HepG2 (cell line): Measurements from ENCODE around the gene BST1. TPM values are rescaled to one million over a fixed set of nuclear protein-coding genes. Genes with fewer than 3 reads are reported as not detected.

Experiments
- GMEB1 ChIP-seq: sonication (generic); formaldehyde crosslinking; IDR thresholded peaks from 2 replicates; pipeline ENCODE4 v1.5.1; 2020; ENCODE audit warnings: missing genetic modification reagents, mild to moderate bottlenecking, borderline replicate concordance
- GTF3A ChIP-seq: sonication (generic); formaldehyde crosslinking; conservative IDR thresholded peaks from 2 replicates; pipeline ENCODE4 v1.4.0; 2020; ENCODE audit warnings: mild to moderate bottlenecking, missing genetic modification reagents
- HMGA1 ChIP-seq: sonication (generic); formaldehyde crosslinking; conservative IDR thresholded peaks from 2 replicates; pipeline ENCODE4 v1.4.0; 2020; ENCODE audit warnings: missing genetic modification reagents
- MYC ChIP-seq: sonication (generic); formaldehyde crosslinking; IDR thresholded peaks from 2 replicates; pipeline ENCODE4 v1.9.0; 2021; ENCODE audit warnings: missing genetic modification reagents, borderline replicate concordance
- NR1H2 ChIP-seq: sonication (generic); formaldehyde crosslinking; IDR thresholded peaks from 2 replicates; pipeline ENCODE4 v1.8.1; 2022; ENCODE audit warnings: low read depth, missing genetic modification reagents, borderline replicate concordance
- NR3C1 ChIP-seq: sonication (generic); formaldehyde crosslinking; IDR thresholded peaks from 2 replicates; pipeline ENCODE4 v1.4.0; 2020; ENCODE audit warnings: missing genetic modification reagents
- RFX1 ChIP-seq: fragments of 450-650 bp; IDR thresholded peaks from 2 replicates; pipeline ENCODE4 v1.6.1; 2017
- ZBTB8A ChIP-seq: sonication (generic); formaldehyde crosslinking; IDR thresholded peaks from 2 replicates; pipeline ENCODE4 v1.4.0; 2020; ENCODE audit warnings: mild to moderate bottlenecking, low read depth, missing genetic modification reagents, borderline replicate concordance
- ZNF143 ChIP-seq: sonication (generic); formaldehyde crosslinking; IDR thresholded peaks from 2 replicates; pipeline ENCODE4 v1.4.0; 2020; ENCODE audit warnings: missing genetic modification reagents
- ZNF225 ChIP-seq: sonication (generic); formaldehyde crosslinking; IDR thresholded peaks from 2 replicates; pipeline ENCODE4 v1.4.0; 2020; ENCODE audit warnings: mild to moderate bottlenecking, missing genetic modification reagents
- ZNF589 ChIP-seq: sonication (generic); formaldehyde crosslinking; conservative IDR thresholded peaks from 2 replicates; pipeline ENCODE4 v1.8.0; 2022; ENCODE audit warnings: mild to moderate bottlenecking, moderate library complexity, missing genetic modification reagents
- ZNF607 ChIP-seq: sonication (generic); formaldehyde crosslinking; IDR thresholded peaks from 2 replicates; pipeline ENCODE4 v1.5.1; 2020; ENCODE audit warnings: missing genetic modification reagents, mild to moderate bottlenecking, borderline replicate concordance
- ZNF703 ChIP-seq: sonication (generic); formaldehyde crosslinking; IDR thresholded peaks from 2 replicates; pipeline ENCODE4 v1.5.1; 2020; ENCODE audit warnings: missing genetic modification reagents, mild to moderate bottlenecking, moderate library complexity, borderline replicate concordance
- ZSCAN22 ChIP-seq: sonication (generic); formaldehyde crosslinking; IDR thresholded peaks from 2 replicates; pipeline ENCODE4 v1.4.0; 2020; ENCODE audit warnings: mild to moderate bottlenecking, missing genetic modification reagents
- polyA plus RNA-seq, 8 experiments: library from polyadenylated mRNA; depleted of rRNA in 3 of 8; stranded (reverse) in 7 of 8; unstranded in 1 of 8; fragments of >200 nt; fragmentation: Illumina TruSeq in 4 of 8; extraction: Trizol in 4 of 8; gene quantifications; 2 replicates each; pipeline versions ENCODE4 v1.2.1 to v1.2.3, GENCODE V29; 2011 to 2016; ENCODE audit warnings: low read depth in 4 of 8, missing spikeins in 1 of 8, mixed read lengths in 1 of 8; ENCODE audit not compliant: insufficient read depth in 1 of 8
- total RNA-seq, 5 experiments: library from RNA; depleted of rRNA; stranded (reverse); fragments of >200 nt; fragmentation: Illumina TruSeq; extraction: Trizol; gene quantifications; 2 replicates each; pipeline ENCODE4 v1.2.3, GENCODE V29; 2016; ENCODE audit warnings: low read depth in 1 of 5
- TF ChIP-seq, protein P1 (sequence below): sonication (generic); formaldehyde crosslinking; IDR thresholded peaks from one replicate; pipeline ENCODE4 v1.5.1; 2020; ENCODE audit warnings: mild to moderate bottlenecking, missing genetic modification reagents; ENCODE audit errors: not compliant biosample characterization
- TF ChIP-seq, protein P2 (sequence below): sonication (generic); formaldehyde crosslinking; IDR thresholded peaks from 2 replicates; pipeline ENCODE4 v1.4.0; 2020; ENCODE audit warnings: low read depth, mild to moderate bottlenecking, missing genetic modification reagents
- TF ChIP-seq, protein P3 (sequence below): sonication (generic); formaldehyde crosslinking; IDR thresholded peaks from 2 replicates; pipeline ENCODE4 v1.5.0; 2020; ENCODE audit warnings: missing genetic modification reagents

Gene BST1
- total and polyA plus RNA-seq, 2 of the 13 experiments (the other 11 are each of a cell fraction or from before 2014, with no cell fraction given), result 0.09 to 0.49 TPM

DNA sequence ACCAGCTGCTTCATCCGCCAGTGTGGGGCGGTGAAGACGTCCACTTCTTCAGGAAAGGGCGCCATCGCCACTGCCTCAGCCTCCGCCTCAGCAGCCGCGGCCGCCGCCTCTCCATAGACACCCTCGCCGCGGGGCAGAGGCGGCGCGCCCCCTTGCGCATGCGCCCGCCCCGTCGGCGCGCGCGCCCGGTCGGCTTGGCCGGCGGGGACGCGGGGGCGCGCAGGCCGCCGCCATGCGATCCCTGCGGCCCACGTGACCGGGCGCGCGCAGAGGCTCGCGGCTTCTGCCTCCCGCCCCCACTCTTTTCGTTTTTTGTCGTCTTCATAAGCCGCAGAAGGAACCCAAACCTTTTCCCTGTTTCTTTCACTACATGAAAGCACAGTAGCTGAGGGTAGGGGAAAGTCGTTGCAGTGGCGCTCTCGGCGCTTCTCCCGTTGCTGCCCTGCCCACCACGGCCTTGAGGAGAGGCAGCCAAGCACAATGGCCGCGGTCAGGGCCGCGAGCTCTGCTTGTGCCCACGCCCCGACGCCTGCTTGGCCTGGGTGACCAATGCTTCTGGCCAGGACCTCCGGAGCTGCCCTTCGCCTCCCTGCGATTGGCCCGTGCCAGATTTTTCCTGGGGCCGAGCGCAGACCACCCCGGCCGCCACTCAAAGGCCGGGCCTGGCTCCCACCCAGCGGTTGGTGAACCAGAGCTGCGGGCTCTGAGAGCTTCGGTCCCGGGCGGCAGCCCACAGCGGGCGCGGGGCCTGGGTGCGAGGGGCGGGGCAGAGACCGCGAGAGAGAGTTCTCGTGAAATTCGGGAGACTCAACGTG is 47.4 kb upstream of the BST1 start, which contains the start of gene FBXL5 (continued):
- TF ChIP-seq, protein P1, sequence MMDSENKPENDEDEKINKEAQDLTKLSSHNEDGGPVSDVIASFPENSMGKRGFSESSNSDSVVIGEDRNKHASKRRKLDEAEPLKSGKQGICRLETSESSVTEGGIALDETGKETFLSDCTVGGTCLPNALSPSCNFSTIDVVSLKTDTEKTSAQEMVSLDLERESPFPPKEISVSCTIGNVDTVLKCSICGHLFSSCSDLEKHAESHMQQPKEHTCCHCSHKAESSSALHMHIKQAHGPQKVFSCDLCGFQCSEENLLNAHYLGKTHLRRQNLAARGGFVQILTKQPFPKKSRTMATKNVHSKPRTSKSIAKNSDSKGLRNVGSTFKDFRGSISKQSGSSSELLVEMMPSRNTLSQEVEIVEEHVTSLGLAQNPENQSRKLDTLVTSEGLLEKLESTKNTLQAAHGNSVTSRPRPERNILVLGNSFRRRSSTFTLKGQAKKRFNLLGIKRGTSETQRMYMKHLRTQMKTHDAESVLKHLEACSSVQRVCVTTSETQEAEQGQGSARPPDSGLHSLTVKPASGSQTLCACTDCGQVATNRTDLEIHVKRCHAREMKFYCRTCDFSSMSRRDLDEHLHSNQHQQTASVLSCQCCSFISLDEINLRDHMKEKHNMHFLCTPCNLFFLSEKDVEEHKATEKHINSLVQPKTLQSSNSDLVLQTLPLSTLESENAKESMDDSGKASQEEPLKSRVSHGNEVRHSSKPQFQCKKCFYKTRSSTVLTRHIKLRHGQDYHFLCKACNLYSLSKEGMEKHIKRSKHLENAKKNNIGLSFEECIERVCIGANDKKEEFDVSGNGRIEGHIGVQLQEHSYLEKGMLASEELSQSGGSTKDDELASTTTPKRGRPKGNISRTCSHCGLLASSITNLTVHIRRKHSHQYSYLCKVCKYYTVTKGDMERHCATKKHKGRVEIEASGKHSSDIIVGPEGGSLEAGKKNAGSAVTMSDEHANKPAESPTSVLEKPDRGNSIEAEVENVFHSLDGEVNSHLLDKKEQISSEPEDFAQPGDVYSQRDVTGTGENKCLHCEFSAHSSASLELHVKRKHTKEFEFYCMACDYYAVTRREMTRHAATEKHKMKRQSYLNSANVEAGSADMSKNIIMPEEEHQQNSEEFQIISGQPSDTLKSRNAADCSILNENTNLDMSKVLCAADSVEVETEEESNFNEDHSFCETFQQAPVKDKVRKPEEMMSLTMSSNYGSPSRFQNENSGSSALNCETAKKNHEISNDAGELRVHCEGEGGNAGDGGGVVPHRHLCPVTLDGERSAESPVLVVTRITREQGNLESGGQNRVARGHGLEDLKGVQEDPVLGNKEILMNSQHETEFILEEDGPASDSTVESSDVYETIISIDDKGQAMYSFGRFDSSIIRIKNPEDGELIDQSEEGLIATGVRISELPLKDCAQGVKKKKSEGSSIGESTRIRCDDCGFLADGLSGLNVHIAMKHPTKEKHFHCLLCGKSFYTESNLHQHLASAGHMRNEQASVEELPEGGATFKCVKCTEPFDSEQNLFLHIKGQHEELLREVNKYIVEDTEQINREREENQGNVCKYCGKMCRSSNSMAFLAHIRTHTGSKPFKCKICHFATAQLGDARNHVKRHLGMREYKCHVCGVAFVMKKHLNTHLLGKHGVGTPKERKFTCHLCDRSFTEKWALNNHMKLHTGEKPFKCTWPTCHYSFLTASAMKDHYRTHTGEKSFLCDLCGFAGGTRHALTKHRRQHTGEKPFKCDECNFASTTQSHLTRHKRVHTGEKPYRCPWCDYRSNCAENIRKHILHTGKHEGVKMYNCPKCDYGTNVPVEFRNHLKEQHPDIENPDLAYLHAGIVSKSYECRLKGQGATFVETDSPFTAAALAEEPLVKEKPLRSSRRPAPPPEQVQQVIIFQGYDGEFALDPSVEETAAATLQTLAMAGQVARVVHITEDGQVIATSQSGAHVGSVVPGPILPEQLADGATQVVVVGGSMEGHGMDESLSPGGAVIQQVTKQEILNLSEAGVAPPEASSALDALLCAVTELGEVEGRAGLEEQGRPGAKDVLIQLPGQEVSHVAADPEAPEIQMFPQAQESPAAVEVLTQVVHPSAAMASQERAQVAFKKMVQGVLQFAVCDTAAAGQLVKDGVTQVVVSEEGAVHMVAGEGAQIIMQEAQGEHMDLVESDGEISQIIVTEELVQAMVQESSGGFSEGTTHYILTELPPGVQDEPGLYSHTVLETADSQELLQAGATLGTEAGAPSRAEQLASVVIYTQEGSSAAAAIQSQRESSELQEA (CRISPR knock-in tag), result peak; percentile 81
- TF ChIP-seq GMEB1 (CRISPR knock-in tag) (no peak; the same call in 1 of the 2 replicates), ZNF703 (CRISPR knock-in tag) (no peak), ZBTB8A (CRISPR knock-in tag) (no peak), ZNF143 (no peak), RFX1 (no peak), GTF3A (CRISPR knock-in tag) (no peak), ZNF225 (peak; percentile 15; the same call in 1 of the 2 replicates), ZSCAN22 (CRISPR knock-in tag) (no peak), HMGA1 (CRISPR knock-in tag) (no peak), ZNF589 (CRISPR knock-in tag) (no peak), NR1H2 (CRISPR knock-in tag) (no peak), MYC (peak; percentile 79), NR3C1 (CRISPR knock-in tag) (no peak), ZNF607 (peak; percentile 45)
- TF ChIP-seq, protein P2, sequence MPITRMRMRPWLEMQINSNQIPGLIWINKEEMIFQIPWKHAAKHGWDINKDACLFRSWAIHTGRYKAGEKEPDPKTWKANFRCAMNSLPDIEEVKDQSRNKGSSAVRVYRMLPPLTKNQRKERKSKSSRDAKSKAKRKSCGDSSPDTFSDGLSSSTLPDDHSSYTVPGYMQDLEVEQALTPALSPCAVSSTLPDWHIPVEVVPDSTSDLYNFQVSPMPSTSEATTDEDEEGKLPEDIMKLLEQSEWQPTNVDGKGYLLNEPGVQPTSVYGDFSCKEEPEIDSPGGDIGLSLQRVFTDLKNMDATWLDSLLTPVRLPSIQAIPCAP (CRISPR knock-in tag), result no peak
- TF ChIP-seq, protein P3, sequence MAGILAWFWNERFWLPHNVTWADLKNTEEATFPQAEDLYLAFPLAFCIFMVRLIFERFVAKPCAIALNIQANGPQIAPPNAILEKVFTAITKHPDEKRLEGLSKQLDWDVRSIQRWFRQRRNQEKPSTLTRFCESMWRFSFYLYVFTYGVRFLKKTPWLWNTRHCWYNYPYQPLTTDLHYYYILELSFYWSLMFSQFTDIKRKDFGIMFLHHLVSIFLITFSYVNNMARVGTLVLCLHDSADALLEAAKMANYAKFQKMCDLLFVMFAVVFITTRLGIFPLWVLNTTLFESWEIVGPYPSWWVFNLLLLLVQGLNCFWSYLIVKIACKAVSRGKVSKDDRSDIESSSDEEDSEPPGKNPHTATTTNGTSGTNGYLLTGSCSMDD (CRISPR knock-in tag), result no peak
